Mesodermal cell (in vitro differentiated cells): ENCODE measurements around the gene SDK1.

Source experiments
- H3K27ac ChIP-seq: 2 replicates; pipeline ENCODE4 v1.7.0; 2013; ENCODE audit warnings: mild to moderate bottlenecking, low read depth, low read length, moderate library complexity; ENCODE audit not compliant: severe bottlenecking
- H3K36me3 ChIP-seq: 2 replicates; pipeline ENCODE4 v1.7.1; 2013; ENCODE audit warnings: mild to moderate bottlenecking, low read length, moderate library complexity; ENCODE audit not compliant: control insufficient read depth, insufficient read depth
- H3K4me1 ChIP-seq: one replicate; pipeline ENCODE4 v1.7.1; 2013; ENCODE audit warnings: mild to moderate bottlenecking, low read length; ENCODE audit not compliant: insufficient read depth, control insufficient read depth, poor library complexity, severe bottlenecking
- H3K4me3 ChIP-seq: 2 replicates; pipeline ENCODE4 v1.7.0; 2013; ENCODE audit warnings: low read length, control low read depth, mild to moderate bottlenecking; ENCODE audit not compliant: insufficient read depth, poor library complexity, severe bottlenecking; ENCODE audit errors: extremely low read depth
- H3K9me3 ChIP-seq: 2 replicates; pipeline ENCODE4 v1.7.1; 2013; ENCODE audit warnings: mild to moderate bottlenecking, low read length, moderate library complexity; ENCODE audit not compliant: control insufficient read depth
- WGBS, 2 experiments: methylation state at CpG; one replicate each; pipeline ENCODE4 v1.1.5; 2013; ENCODE audit warnings: missing lambda C conversion rate in 2 of 2; ENCODE audit not compliant: insufficient coverage in 2 of 2; 5-methylcytosine and 5-hydroxymethylcytosine counted together

Gene SDK1

GRCh38 chr7:3552499-3552898 lies 251.4 kb downstream of the SDK1 start:
- Histone ChIP-seq H3K27ac (no peak overlapping the region), H3K36me3 (no peaks in the 10 kb centered on the region), H3K4me1 (no peaks in the 10 kb centered on the region), H3K9me3 (no peaks in the 10 kb centered on the region), H3K4me3 (no peak overlapping the region)
- WGBS, 2 experiments, result 75% methylated on average over 1 of the region's 1 CpG; no CpG with 5 or more reads in 1 of the 2 experiments

DNA sequence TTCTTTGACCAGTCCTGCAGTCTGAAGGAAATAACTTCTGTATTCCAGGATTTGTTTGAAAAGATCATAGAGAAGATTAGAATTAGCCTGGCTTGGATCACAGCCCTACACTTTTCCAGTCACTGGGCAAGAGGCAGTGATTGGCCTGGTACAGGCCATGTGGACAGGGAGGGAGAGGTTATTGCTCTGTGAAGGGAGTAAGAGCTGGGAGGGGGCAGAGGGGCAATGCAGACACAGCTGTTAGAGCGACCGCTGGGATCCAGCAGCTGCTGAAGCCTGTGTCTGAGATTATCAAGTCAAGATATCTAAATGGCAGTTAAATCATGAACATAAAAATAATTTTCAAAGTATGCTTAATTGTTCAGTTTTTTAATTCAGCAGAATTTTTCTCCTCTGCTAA lies 257.3 kb downstream of the SDK1 start:
- H3K9me3 ChIP-seq, result no peaks in the 10 kb centered on the region
- peak overlapping the region; percentile 30 for H3K27ac ChIP-seq
- no peaks in the 10 kb centered on the region for H3K4me1 ChIP-seq
- no peaks in the 10 kb centered on the region for H3K36me3 ChIP-seq
- WGBS, 2 experiments, result no CpG with 5 or more reads among the region's 2 CpGs
- H3K4me3 ChIP-seq, result no peak overlapping the region

- no peak overlapping the region for H3K27ac ChIP-seq
These were observed 258.2 kb downstream of the SDK1 start for GRCh38 chr7:3559278-3559677.

GRCh38 chr7:3560495-3560894 lies 259.4 kb downstream of the SDK1 start:
- Histone ChIP-seq H3K9me3 (no peaks in the 10 kb centered on the region), H3K4me1 (no peaks in the 10 kb centered on the region), H3K27ac (no peak overlapping the region), H3K36me3 (no peaks in the 10 kb centered on the region), H3K4me3 (no peak overlapping the region)
- WGBS, 2 experiments, result 83 to 92% methylated on average over 6 of the region's 6 CpGs

More at GRCh38 chr7:3559278-3559677, 258.2 kb downstream of the SDK1 start:
- WGBS, 2 experiments, result 90 to 100% methylated on average over 1 to 3 of the region's 3 CpGs
- H3K9me3 ChIP-seq, result no peaks in the 10 kb centered on the region
- no peaks in the 10 kb centered on the region for H3K36me3 ChIP-seq
- H3K4me1 ChIP-seq, result no peaks in the 10 kb centered on the region
- H3K4me3 ChIP-seq, result no peak overlapping the region

GRCh38 chr7:3561932-3562331 lies 260.9 kb downstream of the SDK1 start:
- Histone ChIP-seq H3K9me3 (no peaks in the 10 kb centered on the region), H3K36me3 (no peaks in the 10 kb centered on the region), H3K4me1 (no peaks in the 10 kb centered on the region), H3K4me3 (no peak overlapping the region), H3K27ac (no peak overlapping the region)
- WGBS, 2 experiments, result 94 to 95% methylated on average over 3 to 5 of the region's 5 CpGs

- no peak overlapping the region for H3K27ac ChIP-seq
- H3K9me3 ChIP-seq, result no peaks in the 10 kb centered on the region
- H3K36me3 ChIP-seq, result no peaks in the 10 kb centered on the region
- WGBS, 2 experiments, result 83% methylated on average over 1 of the region's 3 CpGs; no CpG with 5 or more reads in 1 of the 2 experiments
- H3K4me1 ChIP-seq, result no peaks in the 10 kb centered on the region
- no peak overlapping the region for H3K4me3 ChIP-seq
These were observed 263.2 kb downstream of the SDK1 start for GRCh38 chr7:3564231-3564630.

DNA sequence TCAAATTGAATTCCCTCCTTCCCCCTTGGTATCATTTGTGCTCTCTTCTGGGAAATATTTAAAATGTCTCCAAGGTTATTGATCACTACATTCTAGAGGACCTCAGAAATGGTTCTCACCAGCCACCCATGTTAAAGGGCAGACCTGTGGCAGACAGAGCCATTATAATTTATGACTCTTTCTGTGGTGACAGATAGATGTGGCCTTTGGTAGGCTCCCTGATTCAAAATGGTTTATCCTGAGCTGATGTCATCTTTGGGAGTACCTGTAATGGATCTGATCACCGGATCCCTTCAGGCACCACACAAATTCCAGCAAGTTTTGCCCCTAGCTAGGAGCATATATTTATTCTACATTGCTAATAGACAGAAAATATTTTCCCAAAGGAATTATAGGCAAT lies 267.5 kb downstream of the SDK1 start:
- H3K4me3 ChIP-seq, result no peak overlapping the region
- no peaks in the 10 kb centered on the region for H3K4me1 ChIP-seq
- no peaks in the 10 kb centered on the region for H3K36me3 ChIP-seq
- no peak overlapping the region for H3K27ac ChIP-seq
- WGBS, 2 experiments, result no CpG with 5 or more reads among the region's 1 CpG
- no peaks in the 10 kb centered on the region for H3K9me3 ChIP-seq

GRCh38 chr7:3569643-3570042 lies 268.6 kb downstream of the SDK1 start:
- H3K4me1 ChIP-seq, result no peaks in the 10 kb centered on the region
- H3K4me3 ChIP-seq, result no peak overlapping the region
- no peaks in the 10 kb centered on the region for H3K9me3 ChIP-seq
- no peak overlapping the region for H3K27ac ChIP-seq
- H3K36me3 ChIP-seq, result no peaks in the 10 kb centered on the region
- 88% methylated on average over 1 of the region's 3 CpGs; no CpG with 5 or more reads in 1 of the 2 experiments for WGBS, 2 experiments

GRCh38 chr7:3573151-3573550 lies 272.1 kb downstream of the SDK1 start:
- H3K4me3 ChIP-seq, result no peak overlapping the region
- peaks cover 12% of the 10 kb centered on the region for H3K9me3 ChIP-seq
- no peaks in the 10 kb centered on the region for H3K4me1 ChIP-seq
- 78 to 85% methylated on average over 5 to 6 of the region's 6 CpGs for WGBS, 2 experiments
- H3K27ac ChIP-seq, result no peak overlapping the region
- no peaks in the 10 kb centered on the region for H3K36me3 ChIP-seq

DNA sequence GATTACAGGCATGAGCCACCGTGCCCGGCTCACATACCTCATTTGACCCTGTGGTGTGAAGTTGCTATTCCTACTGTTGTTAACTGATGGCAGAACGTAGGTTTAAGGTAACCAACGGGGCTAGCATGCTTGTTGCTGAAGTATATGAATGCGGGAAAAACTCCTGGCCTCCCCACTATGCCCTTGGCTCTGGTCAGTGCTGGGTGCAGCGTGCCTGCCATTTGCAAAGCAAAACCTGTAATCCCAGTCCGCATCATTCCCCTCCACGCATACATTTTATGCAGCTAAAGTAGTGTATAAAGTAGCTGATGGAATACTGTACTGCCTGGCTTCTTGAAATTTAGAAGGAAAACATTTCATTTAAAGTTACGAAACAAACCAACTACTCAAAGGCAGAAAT lies 273.3 kb downstream of the SDK1 start:
- H3K36me3 ChIP-seq, result no peaks in the 10 kb centered on the region
- no peaks in the 10 kb centered on the region for H3K4me1 ChIP-seq
- 87 to 95% methylated on average over 5 to 7 of the region's 9 CpGs for WGBS, 2 experiments
- peaks cover 18% of the 10 kb centered on the region for H3K9me3 ChIP-seq
- H3K4me3 ChIP-seq, result no peak overlapping the region
- no peak overlapping the region for H3K27ac ChIP-seq

DNA sequence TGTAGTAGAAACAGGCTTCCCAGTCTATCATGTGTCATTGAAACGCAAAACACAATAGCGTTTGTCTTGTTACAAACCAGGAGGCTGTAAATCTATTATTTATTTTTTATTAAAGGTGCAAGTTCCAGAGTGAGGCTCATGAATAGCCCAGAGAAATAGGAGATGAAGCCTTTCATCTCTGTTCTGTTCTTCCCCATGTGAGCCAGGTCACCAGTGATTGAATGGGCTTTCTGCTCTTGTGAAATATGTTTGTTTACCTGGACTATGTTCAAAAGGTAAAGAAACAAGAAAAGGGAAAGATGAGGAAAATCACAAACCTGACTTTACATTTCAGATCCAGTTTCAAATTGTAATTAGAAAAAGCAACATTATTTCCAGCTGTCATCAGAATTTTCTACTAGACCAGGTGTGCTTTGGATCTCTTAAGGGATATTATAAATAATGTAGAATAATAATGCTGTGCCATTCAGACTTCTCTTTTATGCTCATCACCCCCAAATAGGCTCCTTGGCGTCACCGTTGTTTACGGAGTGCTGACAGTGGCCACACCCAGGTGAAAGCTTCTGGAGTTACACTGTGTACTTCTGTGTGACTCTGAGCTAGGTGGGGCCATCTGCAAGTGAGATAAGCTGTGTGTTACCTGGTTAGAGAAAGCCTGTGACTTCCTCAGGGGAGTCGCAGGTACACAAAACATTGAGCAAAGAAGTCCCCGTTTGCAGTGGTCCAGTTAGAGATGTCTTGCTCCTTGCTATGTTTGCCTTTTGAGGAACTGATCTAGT lies 274.9 kb downstream of the SDK1 start:
- H3K27ac ChIP-seq, result no peak overlapping the region
- H3K4me1 ChIP-seq, result no peaks in the 10 kb centered on the region
- WGBS, 2 experiments, result 84 to 86% methylated on average over 2 to 4 of the region's 7 CpGs
- H3K4me3 ChIP-seq, result no peak overlapping the region
- no peaks in the 10 kb centered on the region for H3K36me3 ChIP-seq
- peaks cover 26% of the 10 kb centered on the region for H3K9me3 ChIP-seq
